ENCODE results near the gene ALG12. TPM values are rescaled to one million over a fixed set of nuclear protein-coding genes. Genes with fewer than 3 reads are reported as not detected.

Gene ALG12
- total and polyA plus RNA-seq, 2 donors (not counting 1 experiment from before 2014, with no cell fraction given): 15.2 to 16.6 TPM

GRCh38 chr22:49943405-49943765 lies 25.1 kb upstream of the ALG12 start:
- Histone ChIP-seq H3K4me1 (ENCODE audit: control insufficient read depth in 2 of 2, insufficient read depth in 2 of 2, low read length in 2 of 2) (peaks cover 11 to 17% of the 10 kb centered on the region in 2 donors), H3K36me3 (replicated peaks in 1 of 2; ENCODE audit: control extremely low read depth in 1 of 2, control insufficient read depth in 1 of 2, extremely low read depth in 1 of 2, insufficient read depth in 2 of 2, low read length in 1 of 2) (no peaks in the 10 kb centered on the region), H3K4me3 (ENCODE audit: control extremely low read depth in 1 of 5, extremely low read depth in 1 of 5, insufficient read depth in 1 of 5, low read depth in 2 of 5, low read length in 4 of 5) (no peak overlapping the region), H4K20me1 (ENCODE audit: control insufficient read depth, insufficient read depth, low read length, poor library complexity, severe bottlenecking) (no peaks in the 10 kb centered on the region), H3K4me2 (replicated peaks; ENCODE audit: low read depth, low read length, poor library complexity, severe bottlenecking) (no peak overlapping the region), H3K27ac (ENCODE audit: low read length in 2 of 2) (no peak overlapping the region), H3K27me3 (replicated peaks in 1 of 4; ENCODE audit: control extremely low read depth in 1 of 4, control insufficient read depth in 3 of 4, insufficient read depth in 4 of 4, low read length in 3 of 4) (no peaks in the 10 kb centered on the region), H3K79me2 (ENCODE audit: control insufficient read depth, insufficient read depth, low read length) (no peaks in the 10 kb centered on the region), H3K9ac (ENCODE audit: low read length) (no peak overlapping the region), H2AFZ (ENCODE audit: insufficient read depth, low read depth, low read length, poor library complexity, severe bottlenecking) (no peak overlapping the region), H3K9me3 (ENCODE audit: control extremely low read depth in 1 of 3, control insufficient read depth in 2 of 3, insufficient read depth in 1 of 3, low read length in 2 of 3) (peaks cover 0 to 29% (median 3%) of the 10 kb centered on the region in 3 donors)
- TF ChIP-seq EZH2 (IDR thresholded peaks at IDR 0.05; ENCODE audit: borderline replicate concordance, insufficient read depth, low read depth, low read length, poor library complexity, severe bottlenecking): no peak
- no peak for TF ChIP-seq CTCF (IDR thresholded peaks at IDR 0.05)
- DNase-seq (no peak), ATAC-seq (ENCODE audit: low read depth) (peak; percentile 16)
- H3K27me3 Mint-ChIP-seq: no peaks in the 10 kb centered on the region
- 87% methylated on average over 11 of the region's 11 CpGs for WGBS (ENCODE audit: insufficient coverage)
- intact Hi-C loops (cut with micrococcal nuclease): no loop called here
- H3K4me3 Mint-ChIP-seq: no peak overlapping the region
- CTCF ChIA-PET: no interaction called here
- H3K4me1 Mint-ChIP-seq: peaks cover 9% of the 10 kb centered on the region
- no peak overlapping the region for H3K27ac Mint-ChIP-seq
- no peaks in the 10 kb centered on the region for H3K9me3 Mint-ChIP-seq (ENCODE audit: insufficient read depth)
- POLR2A ChIA-PET: interaction anchor here (1.3 to 1.5 kb wide), 2 partner anchors 13 to 19 kb away, joined by 3 to 6 read pairs; no protein-coding TSS in a partner anchor

- no peaks in the 10 kb centered on the region for H3K36me3 ChIP-seq (replicated peaks in 1 of 2; ENCODE audit: control extremely low read depth in 1 of 2, control insufficient read depth in 1 of 2, extremely low read depth in 1 of 2, insufficient read depth in 2 of 2, low read length in 1 of 2)
- H4K20me1 ChIP-seq (ENCODE audit: control insufficient read depth, insufficient read depth, low read length, poor library complexity, severe bottlenecking): no peaks in the 10 kb centered on the region
- no peaks in the 10 kb centered on the region for H3K27me3 ChIP-seq (replicated peaks in 1 of 4; ENCODE audit: control extremely low read depth in 1 of 4, control insufficient read depth in 3 of 4, insufficient read depth in 4 of 4, low read length in 3 of 4)
- ATAC-seq (ENCODE audit: low read depth): no peak
- no peaks in the 10 kb centered on the region for H3K27me3 Mint-ChIP-seq
- no peak overlapping the region for H3K4me2 ChIP-seq (replicated peaks; ENCODE audit: low read depth, low read length, poor library complexity, severe bottlenecking)
- no peak for DNase-seq
- H3K27ac Mint-ChIP-seq: no peak overlapping the region
- H3K27ac ChIP-seq (ENCODE audit: low read length in 2 of 2): no peak overlapping the region
- H3K4me3 Mint-ChIP-seq: no peak overlapping the region
- H3K79me2 ChIP-seq (ENCODE audit: control insufficient read depth, insufficient read depth, low read length): no peaks in the 10 kb centered on the region
- POLR2A ChIA-PET: no interaction called here
- H3K9me3 ChIP-seq (ENCODE audit: control extremely low read depth in 1 of 3, control insufficient read depth in 2 of 3, insufficient read depth in 1 of 3, low read length in 2 of 3): peaks cover 0 to 29% (median 3%) of the 10 kb centered on the region in 3 donors
- 94% methylated on average over 21 of the region's 21 CpGs for WGBS (ENCODE audit: insufficient coverage)
- CTCF ChIA-PET: no interaction called here
- intact Hi-C loops (cut with micrococcal nuclease): no loop called here
- H3K9me3 Mint-ChIP-seq (ENCODE audit: insufficient read depth): no peaks in the 10 kb centered on the region
- H3K4me1 ChIP-seq (ENCODE audit: control insufficient read depth in 2 of 2, insufficient read depth in 2 of 2, low read length in 2 of 2): peaks cover 11 to 17% of the 10 kb centered on the region in 2 donors
- H2AFZ ChIP-seq (ENCODE audit: insufficient read depth, low read depth, low read length, poor library complexity, severe bottlenecking): no peak overlapping the region
- TF ChIP-seq CTCF (IDR thresholded peaks at IDR 0.05) (no peak), EZH2 (IDR thresholded peaks at IDR 0.05; ENCODE audit: borderline replicate concordance, insufficient read depth, low read depth, low read length, poor library complexity, severe bottlenecking) (no peak)
- H3K4me1 Mint-ChIP-seq: peaks cover 9% of the 10 kb centered on the region
- H3K4me3 ChIP-seq (ENCODE audit: control extremely low read depth in 1 of 5, extremely low read depth in 1 of 5, insufficient read depth in 1 of 5, low read depth in 2 of 5, low read length in 4 of 5): no peak overlapping the region
- no peak overlapping the region for H3K9ac ChIP-seq (ENCODE audit: low read length)
Measured at GRCh38 chr22:49942565-49943404, 24.5 kb upstream of the ALG12 start.

All from B cell (primary cell).